Natural killer cell (primary cell): ENCODE data around the gene UBE2D3. TPM values are rescaled to one million over a fixed set of nuclear protein-coding genes. Genes with fewer than 3 reads are reported as not detected.

Experiments used
- ATAC-seq, 3 donors: fragments of 150-1000 bp in 2 of 3; fragments of 200-7000 bp in 1 of 3; cut with Tn5 transposase; 1 replicate in 1 of 3; 2 replicates in 2 of 3; pipeline ENCODE4 v1.10.0; 2021; ENCODE audit warnings: mild to moderate bottlenecking in 2 of 3, moderate library complexity in 2 of 3
- DNase-seq, 2 donors: peaks; one replicate each; pipeline versions ENCODE4 v3.0.0 to v3.0.0-alpha.2; 2013 to 2021; ENCODE audit warnings: mixed read lengths in 1 of 2
- H3K27ac ChIP-seq: one replicate; pipeline ENCODE4 v1.5.1; 2013; ENCODE audit warnings: mild to moderate bottlenecking, low read length
- H3K27me3 ChIP-seq: one replicate; pipeline ENCODE4 v1.6.1; 2013; ENCODE audit warnings: low read length; ENCODE audit not compliant: control insufficient read depth, insufficient read depth
- H3K36me3 ChIP-seq: one replicate; pipeline ENCODE4 v1.6.1; 2013; ENCODE audit warnings: low read length; ENCODE audit not compliant: control insufficient read depth, insufficient read depth
- H3K4me1 ChIP-seq: one replicate; pipeline ENCODE4 v1.6.1; 2013; ENCODE audit warnings: low read length; ENCODE audit not compliant: control insufficient read depth, insufficient read depth
- H3K4me3 ChIP-seq: one replicate; pipeline ENCODE4 v1.5.1; 2013; ENCODE audit warnings: low read length
- H3K9me3 ChIP-seq: one replicate; pipeline ENCODE4 v1.6.1; 2013; ENCODE audit warnings: low read length; ENCODE audit not compliant: control insufficient read depth, insufficient read depth
- H3K27ac Mint-ChIP-seq, 2 donors: one replicate each; pipeline ENCODE4 v1.8.0; 2022; ENCODE audit warnings: mild to moderate bottlenecking in 2 of 2, mixed read lengths in 2 of 2, moderate library complexity in 1 of 2
- H3K27me3 Mint-ChIP-seq, 2 donors: one replicate each; pipeline ENCODE4 v1.8.0; 2022; ENCODE audit warnings: low read depth in 2 of 2, mixed read lengths in 2 of 2
- H3K36me3 Mint-ChIP-seq: one replicate; pipeline ENCODE4 v1.8.0; 2022; ENCODE audit warnings: mixed read lengths
- H3K4me1 Mint-ChIP-seq, 2 donors: one replicate each; pipeline ENCODE4 v1.8.0; 2022; ENCODE audit warnings: mixed read lengths in 2 of 2
- H3K4me3 Mint-ChIP-seq: one replicate; pipeline ENCODE4 v1.8.0; 2022; ENCODE audit warnings: mild to moderate bottlenecking, moderate library complexity, mixed read lengths
- H3K9me3 Mint-ChIP-seq, 2 donors: one replicate each; pipeline ENCODE4 v1.8.0; 2022; ENCODE audit warnings: mixed read lengths in 2 of 2
- CTCF ChIP-seq: fragments of 200-600 bp; IDR thresholded peaks from one replicate; pipeline ENCODE4 v1.8.0; 2022; ENCODE audit warnings: antibody characterized with exemption
- WGBS: methylation state at CpG from one replicate; pipeline ENCODE4 v1.1.7; 2013; ENCODE audit warnings: missing lambda C conversion rate; ENCODE audit not compliant: insufficient coverage; 5-methylcytosine and 5-hydroxymethylcytosine counted together
- intact Hi-C: fragments of 100-400 bp; cut with micrococcal nuclease; formaldehyde crosslinking; loops from one replicate; pipeline ENCODE4 v1.14.2; 2022
- total RNA-seq, 4 donors: library from RNA; stranded (reverse); fragments of 120-200 nt in 1 of 4; gene quantifications; one replicate each; pipeline versions ENCODE4 v1.2.3 to v1.2.4, GENCODE V29; 2013 to 2022

Gene UBE2D3
- total RNA-seq, 3 donors from 2014 or later (not counting 1 experiment from before 2014, with no cell fraction given): 527 to 624 (median 529) TPM

DNA sequence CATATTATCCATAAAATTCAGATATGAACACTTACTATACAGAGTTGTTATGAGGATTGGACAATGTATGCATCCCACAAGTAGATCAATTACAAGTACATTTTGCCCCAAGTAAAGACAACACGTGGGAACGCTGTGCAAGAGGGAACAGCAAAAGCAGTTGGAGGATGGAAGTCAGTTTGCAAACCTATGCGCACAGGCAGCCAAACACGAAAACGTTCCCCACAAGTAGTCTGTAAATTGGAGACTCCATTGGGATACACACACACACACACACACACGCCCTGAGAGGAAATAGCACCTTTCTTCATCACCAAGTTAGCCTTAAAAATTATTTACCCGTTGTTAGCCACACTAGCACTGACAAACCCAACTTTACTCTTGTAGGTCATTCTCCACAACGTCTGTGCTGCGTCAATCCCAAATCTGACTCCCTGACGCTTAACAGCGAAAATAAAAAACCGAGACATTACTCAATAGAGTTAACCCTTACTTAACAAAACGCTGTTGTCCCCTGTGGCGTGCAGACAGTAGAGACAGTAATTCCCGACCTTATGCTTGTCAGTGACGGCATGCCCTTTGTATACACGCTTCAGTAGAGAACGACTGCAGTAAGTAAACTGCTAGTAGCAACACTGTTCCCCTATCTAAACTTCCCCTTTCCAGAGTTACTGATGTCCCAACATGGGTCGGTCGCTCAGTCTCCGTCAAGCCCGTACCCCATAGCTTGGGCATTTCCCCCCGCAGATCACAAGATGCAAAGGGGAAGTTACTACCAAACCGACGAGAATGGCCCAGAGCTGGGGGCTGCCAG is 67.3 kb downstream of the UBE2D3 start:
- Mint-ChIP-seq H3K27me3 (peaks cover 3 to 6% of the 10 kb centered on the region in 2 donors), H3K4me1 (peaks cover 35 to 36% of the 10 kb centered on the region in 2 donors)
- ATAC-seq: peak; percentile 57 to 81 (median 73)

DNA sequence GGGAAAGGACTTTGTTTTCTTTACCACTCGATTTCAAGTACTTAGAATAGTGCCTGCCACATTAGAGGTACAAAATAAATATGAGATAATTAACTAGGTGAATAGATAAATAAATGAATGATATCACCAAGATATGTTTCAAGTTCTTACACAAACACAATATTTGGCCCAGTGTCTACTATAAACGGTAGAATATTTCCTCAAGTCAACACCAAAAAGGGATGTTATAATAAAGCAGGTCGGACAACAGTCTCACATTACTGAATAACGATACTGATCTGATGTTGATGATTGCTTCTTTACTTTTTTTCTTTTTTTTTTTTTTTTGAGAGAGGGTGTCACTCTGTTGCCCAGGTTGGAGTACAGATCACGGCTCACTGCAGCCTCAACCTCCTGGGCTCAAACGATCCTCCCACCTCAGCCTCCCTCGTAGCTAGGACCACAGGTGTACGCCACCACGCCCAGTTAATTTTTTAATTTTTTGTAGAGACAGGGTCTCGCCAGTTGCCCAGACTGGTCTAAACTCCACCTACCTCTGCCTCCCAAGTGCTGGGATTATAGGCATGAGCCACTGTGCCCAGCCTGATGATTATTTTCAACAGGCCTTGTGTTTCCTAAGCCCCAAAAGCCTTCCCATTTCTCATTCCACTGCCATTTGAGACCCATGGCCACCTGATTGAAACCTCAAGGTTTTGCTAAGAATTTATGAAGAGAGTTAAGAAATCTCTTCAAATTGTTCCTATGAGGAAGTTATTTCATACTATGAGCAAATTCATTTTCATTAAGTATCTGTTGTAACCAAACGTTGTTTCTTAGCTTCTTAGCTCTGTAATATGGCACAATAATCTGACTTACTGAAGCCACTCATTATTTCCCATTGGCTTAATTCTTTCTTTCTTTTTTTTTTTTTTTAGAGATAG is 68.8 kb downstream of the UBE2D3 start:
- H3K9me3 ChIP-seq: no peaks in the 10 kb centered on the region
- H3K27me3 ChIP-seq: no peaks in the 10 kb centered on the region
- no peaks in the 10 kb centered on the region for H3K9me3 Mint-ChIP-seq
- intact Hi-C loops: no loop called here
- H3K27ac ChIP-seq: no peak overlapping the region
- no peaks in the 10 kb centered on the region for H3K27me3 Mint-ChIP-seq
- no peak for DNase-seq
- no peaks in the 10 kb centered on the region for H3K36me3 Mint-ChIP-seq
- peaks cover 35 to 36% of the 10 kb centered on the region in 2 donors for H3K4me1 Mint-ChIP-seq
- no peaks in the 10 kb centered on the region for H3K36me3 ChIP-seq
- ATAC-seq: no peak
- no peak overlapping the region for H3K4me3 ChIP-seq
- H3K27ac Mint-ChIP-seq: peak overlapping the region; percentile 80 to 87
- WGBS: 97% methylated on average over 6 of the region's 11 CpGs
- peak overlapping the region; percentile 96 for H3K4me3 Mint-ChIP-seq
- TF ChIP-seq CTCF: no peak
- peaks cover 19% of the 10 kb centered on the region for H3K4me1 ChIP-seq

More for the DNA sequence above, 67.3 kb downstream of the UBE2D3 start:
- Histone ChIP-seq H3K27ac (peak overlapping the region; percentile 95), H3K4me1 (peaks cover 19% of the 10 kb centered on the region), H3K27me3 (no peaks in the 10 kb centered on the region), H3K9me3 (no peaks in the 10 kb centered on the region), H3K4me3 (peak overlapping the region; percentile 96), H3K36me3 (no peaks in the 10 kb centered on the region)
- Mint-ChIP-seq H3K9me3 (no peaks in the 10 kb centered on the region), H3K36me3 (no peaks in the 10 kb centered on the region), H3K4me3 (peak overlapping the region; percentile 96), H3K27ac (peak overlapping the region; percentile 80 to 87)
- peak; percentile 33 to 78 for DNase-seq
- intact Hi-C loops: loop anchor here (1.0 kb wide), 3 partner anchors 26 to 259 kb away; partner anchors contain the start of genes SLC9B1 and UBE2D3
- no peak for TF ChIP-seq CTCF
- 3% methylated on average over 25 of the region's 25 CpGs for WGBS

GRCh38 chr4:102757681-102758080 is 69.7 kb downstream of the UBE2D3 start:
- no peak for DNase-seq
- no peak for ATAC-seq
- intact Hi-C loops: no loop called here
- H3K4me3 Mint-ChIP-seq: no peak overlapping the region
- H3K9me3 ChIP-seq: no peaks in the 10 kb centered on the region
- no peak overlapping the region for H3K27ac ChIP-seq
- peaks cover 19% of the 10 kb centered on the region for H3K4me1 ChIP-seq
- H3K27me3 ChIP-seq: no peaks in the 10 kb centered on the region
- no peaks in the 10 kb centered on the region for H3K9me3 Mint-ChIP-seq
- no peaks in the 10 kb centered on the region for H3K36me3 ChIP-seq
- peaks cover 35 to 36% of the 10 kb centered on the region in 2 donors for H3K4me1 Mint-ChIP-seq
- no peaks in the 10 kb centered on the region for H3K36me3 Mint-ChIP-seq
- no peak for TF ChIP-seq CTCF
- H3K4me3 ChIP-seq: no peak overlapping the region
- peak overlapping the region in 1 of 2 donors; percentile 12 for H3K27ac Mint-ChIP-seq
- WGBS: 87% methylated on average over 1 of the region's 1 CpG
- no peaks in the 10 kb centered on the region for H3K27me3 Mint-ChIP-seq
